ENCODE measurements around the gene CMSS1.

CMSS1 gene

DNA sequence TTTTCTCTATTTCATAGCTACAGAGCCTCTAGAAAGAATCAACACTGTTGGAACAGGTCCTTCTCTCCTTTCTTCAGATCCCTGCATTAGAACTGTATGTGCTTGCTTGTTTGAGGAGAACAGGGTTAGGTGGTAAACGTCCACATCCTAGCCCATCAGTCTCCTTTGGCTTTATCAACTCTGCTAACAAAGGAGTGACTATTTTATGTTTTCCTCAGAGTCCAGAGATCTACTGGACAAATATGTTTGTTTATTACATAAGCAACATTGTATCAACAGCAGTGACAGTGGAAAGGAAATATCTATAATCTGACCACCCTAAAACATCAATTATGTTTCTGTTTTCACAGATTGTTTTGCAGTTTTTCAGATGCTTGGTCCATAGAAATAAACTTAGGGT lies 39.6 kb downstream of the CMSS1 start:
- DNase-seq (ENCODE audit: low read depth): no peak
- no peak for TF ChIP-seq CTCF (IDR thresholded peaks at IDR 0.05; ENCODE audit: low read depth, low read length, missing control alignments)

DNA sequence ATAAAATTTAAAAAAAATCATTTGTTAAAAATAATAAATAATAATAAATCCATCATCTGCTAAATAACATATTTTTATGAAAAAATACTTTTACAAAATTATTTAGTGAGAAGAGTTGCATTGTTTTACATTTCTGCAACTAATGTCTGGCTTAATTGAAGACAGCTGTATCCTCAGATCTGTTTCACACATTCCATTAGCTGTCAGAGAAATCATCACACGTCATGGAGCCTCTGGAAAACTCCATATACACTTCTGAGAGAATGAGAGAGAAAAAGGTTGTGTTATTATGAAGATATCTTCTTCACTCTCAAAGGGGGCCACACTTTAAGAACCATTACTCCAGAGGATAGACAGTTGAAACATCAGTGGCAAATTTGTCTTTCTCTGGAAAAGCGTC lies 40.8 kb downstream of the CMSS1 start:
- no peak for DNase-seq (ENCODE audit: low read depth)
- TF ChIP-seq CTCF (IDR thresholded peaks at IDR 0.05; ENCODE audit: low read depth, low read length, missing control alignments): no peak
- no peak overlapping the region for H3K4me3 ChIP-seq (ENCODE audit: low read depth, low read length)

More for the DNA sequence above, 39.6 kb downstream of the CMSS1 start:
- H3K4me3 ChIP-seq (ENCODE audit: low read depth, low read length): no peak overlapping the region

- TF ChIP-seq CTCF (IDR thresholded peaks at IDR 0.05; ENCODE audit: low read depth, low read length, missing control alignments): no peak
- DNase-seq (ENCODE audit: low read depth): no peak
- no peak overlapping the region for H3K4me3 ChIP-seq (ENCODE audit: low read depth, low read length)
These were observed 42.2 kb downstream of the CMSS1 start for GRCh38 chr3:99859825-99860224.

DNA sequence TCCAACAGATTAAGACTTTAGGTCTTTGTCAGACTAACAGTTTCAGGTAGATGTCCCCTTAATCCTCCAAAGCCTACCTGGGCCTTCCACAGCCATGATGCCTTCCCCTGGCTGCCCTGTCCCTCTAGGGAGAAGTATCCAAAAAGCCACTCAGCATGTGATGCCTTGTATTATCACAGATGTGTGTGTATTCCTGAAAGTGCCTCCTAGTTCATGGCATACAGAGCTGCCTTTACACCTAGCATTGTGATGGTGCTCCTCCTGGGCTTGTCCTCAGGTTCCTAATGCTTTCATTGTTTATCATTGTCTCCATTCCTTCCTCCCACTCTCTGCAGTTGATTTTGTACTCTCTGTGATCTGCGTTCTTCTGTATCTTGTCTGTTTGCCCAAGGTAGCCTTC lies 43.6 kb downstream of the CMSS1 start:
- TF ChIP-seq CTCF (IDR thresholded peaks at IDR 0.05; ENCODE audit: low read depth, low read length, missing control alignments): no peak
- no peak overlapping the region for H3K4me3 ChIP-seq (ENCODE audit: low read depth, low read length)
- DNase-seq (ENCODE audit: low read depth): no peak

DNA sequence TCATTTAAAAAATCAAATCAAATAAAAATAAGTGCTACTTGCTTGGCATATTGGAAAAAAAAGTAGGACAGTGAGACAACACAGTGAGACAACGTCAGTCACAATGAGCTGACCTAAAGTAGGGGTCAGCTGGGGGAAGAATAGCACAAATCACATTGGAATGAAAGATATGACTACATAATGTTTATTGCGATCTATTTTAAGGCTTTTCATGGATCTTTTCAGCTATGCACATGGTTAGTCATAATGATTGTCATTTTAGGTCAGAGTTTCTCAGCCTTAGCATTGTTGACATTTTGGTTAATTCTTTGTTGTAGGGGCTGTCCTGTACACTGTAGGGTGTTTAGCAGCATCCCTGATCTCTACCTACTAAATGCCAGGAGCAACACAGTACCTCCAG lies 44.5 kb downstream of the CMSS1 start:
- no peak for TF ChIP-seq CTCF (IDR thresholded peaks at IDR 0.05; ENCODE audit: low read depth, low read length, missing control alignments)
- no peak for DNase-seq (ENCODE audit: low read depth)
- H3K4me3 ChIP-seq (ENCODE audit: low read depth, low read length): no peak overlapping the region

DNA sequence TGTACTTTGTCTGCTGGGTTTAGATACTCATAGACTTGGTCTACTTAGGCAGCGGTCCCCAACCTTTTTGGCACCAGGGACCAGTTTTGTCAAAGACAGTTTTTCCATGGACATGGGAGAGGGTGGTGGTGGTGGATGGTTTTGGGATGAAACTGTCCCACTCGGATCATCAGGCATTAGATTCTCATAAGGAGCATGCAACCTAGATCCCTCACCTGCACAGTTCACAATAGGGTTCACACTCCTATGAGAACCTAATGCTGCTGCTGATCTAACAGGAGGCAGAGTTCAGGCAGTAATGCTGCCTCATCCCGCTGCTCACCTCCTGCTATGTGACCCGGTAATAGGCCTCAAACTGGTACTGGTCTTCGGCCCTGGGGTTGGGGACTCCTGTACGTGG lies 45.3 kb downstream of the CMSS1 start:
- TF ChIP-seq CTCF (IDR thresholded peaks at IDR 0.05; ENCODE audit: low read depth, low read length, missing control alignments): no peak
- no peak for DNase-seq (ENCODE audit: low read depth)
- H3K4me3 ChIP-seq (ENCODE audit: low read depth, low read length): no peak overlapping the region

GRCh38 chr3:99863588-99863987 lies 45.9 kb downstream of the CMSS1 start:
- no peak for TF ChIP-seq CTCF (IDR thresholded peaks at IDR 0.05; ENCODE audit: low read depth, low read length, missing control alignments)
- no peak for DNase-seq (ENCODE audit: low read depth)
- H3K4me3 ChIP-seq (ENCODE audit: low read depth, low read length): no peak overlapping the region
